CD4-positive, alpha-beta memory T cell (primary cell): ENCODE measurements around the gene TRAPPC3L. TPM values are rescaled to one million over a fixed set of nuclear protein-coding genes. Genes with fewer than 3 reads are reported as not detected.

Experiments used
- CTCF ChIA-PET: fragments of 350-600 bp; sonication (Branson Sonifier 250); formaldehyde crosslinking; loops from one replicate; lab custom pipeline; 2021; ENCODE audit warnings: inconsistent platforms; ENCODE audit not compliant: partially characterized antibody; lab: Charles Lee
- POLR2A ChIA-PET: fragments of 350-600 bp; sonication (Branson Sonifier 250); formaldehyde crosslinking; loops from one replicate; lab custom pipeline; 2021; ENCODE audit not compliant: partially characterized antibody; lab: Charles Lee
- DNase-seq, 5 donors: peaks; one replicate each; pipeline versions ENCODE4 v3.0.0 to v3.0.0-alpha.2; 2020 to 2022; ENCODE audit warnings: mixed read lengths in 1 of 5
- H3K27ac ChIP-seq: one replicate; pipeline ENCODE4 v1.7.0; 2013; ENCODE audit warnings: low read depth, low read length
- H3K27me3 ChIP-seq: 2 replicates; pipeline ENCODE4 v1.7.0; 2013; ENCODE audit warnings: mild to moderate bottlenecking, low read length, moderate library complexity; ENCODE audit not compliant: insufficient read depth
- H3K36me3 ChIP-seq: 2 replicates; pipeline ENCODE4 v1.7.0; 2013; ENCODE audit warnings: mild to moderate bottlenecking, low read length, moderate library complexity; ENCODE audit not compliant: insufficient read depth
- H3K4me1 ChIP-seq: 2 replicates; pipeline ENCODE4 v1.7.0; 2013; ENCODE audit warnings: mild to moderate bottlenecking, low read length, moderate library complexity; ENCODE audit not compliant: insufficient read depth
- H3K4me3 ChIP-seq, 2 donors: one replicate each; pipeline ENCODE4 v1.7.0; 2013; ENCODE audit warnings: low read length in 2 of 2, mild to moderate bottlenecking in 1 of 2
- H3K9me3 ChIP-seq, 2 donors: one replicate each; pipeline ENCODE4 v1.7.0; 2013; ENCODE audit warnings: low read length in 2 of 2, control low read depth in 1 of 2; ENCODE audit not compliant: control insufficient read depth in 1 of 2
- H3K27ac Mint-ChIP-seq, 7 donors: one replicate each; pipeline ENCODE4 v1.8.0; 2020 to 2021; ENCODE audit warnings: mixed read lengths in 7 of 7, mild to moderate bottlenecking in 6 of 7, inconsistent platforms in 3 of 7, moderate library complexity in 3 of 7
- H3K27me3 Mint-ChIP-seq, 2 donors: one replicate each; pipeline ENCODE4 v1.8.0; 2020 to 2021; ENCODE audit warnings: mixed read lengths in 2 of 2
- H3K36me3 Mint-ChIP-seq, 2 donors: one replicate each; pipeline ENCODE4 v1.8.0; 2020 to 2021; ENCODE audit warnings: mixed read lengths in 2 of 2, inconsistent platforms in 1 of 2, mild to moderate bottlenecking in 1 of 2
- H3K4me1 Mint-ChIP-seq, 4 donors: one replicate each; pipeline ENCODE4 v1.8.0; 2020 to 2021; ENCODE audit warnings: mixed read lengths in 4 of 4, mild to moderate bottlenecking in 1 of 4
- H3K4me3 Mint-ChIP-seq, 8 donors: one replicate each; pipeline ENCODE4 v1.8.0; 2020 to 2021; ENCODE audit warnings: mixed read lengths in 8 of 8, mild to moderate bottlenecking in 7 of 8, moderate library complexity in 6 of 8, inconsistent platforms in 3 of 8
- H3K9me3 Mint-ChIP-seq, 8 donors: one replicate each; pipeline ENCODE4 v1.8.0; 2020 to 2021; ENCODE audit warnings: mixed read lengths in 8 of 8, mild to moderate bottlenecking in 5 of 8, inconsistent platforms in 3 of 8, moderate library complexity in 1 of 8
- intact Hi-C: fragments of 100-400 bp; cut with micrococcal nuclease; formaldehyde crosslinking; loops from one replicate; pipeline ENCODE4 v1.15.1; 2023
- polyA plus RNA-seq, 2 donors: library from polyadenylated mRNA; unstranded; fragments of 300-500 nt; fragmentation: Illumina TruSeq; gene quantifications; one replicate each; pipeline ENCODE4 v1.2.3, GENCODE V29; 2021
- total RNA-seq, 2 experiments: library from RNA; stranded (reverse); gene quantifications; one replicate each; pipeline ENCODE4 v1.2.3, GENCODE V29; 2021

TRAPPC3L gene
- total RNA-seq = not detected
- polyA plus RNA-seq = not detected

DNA sequence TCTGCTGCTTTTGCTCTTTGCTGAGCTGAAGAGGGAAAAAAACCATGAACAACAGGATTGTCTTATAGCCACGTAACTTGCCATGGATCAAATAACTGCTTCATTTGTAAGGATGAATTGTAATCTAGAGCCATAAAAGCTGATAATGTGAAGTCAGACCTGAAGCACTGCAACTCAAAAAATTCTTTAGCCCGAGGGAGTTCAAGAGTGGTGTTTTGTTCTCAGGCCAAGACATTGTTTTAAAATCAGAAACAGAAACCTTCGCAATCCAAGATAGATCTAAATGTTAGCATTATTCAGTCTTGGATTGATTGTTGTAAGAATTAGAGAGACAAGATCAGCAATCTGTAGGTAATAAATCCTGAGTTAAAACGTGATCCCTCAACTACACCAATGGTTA lies at the start of gene TRAPPC3L:
TRAPPC3L (minus strand) TSS at position 34 of the 400 bp plus-strand sequence. CDS start 170 bp downstream, outside the sequence.
- no peaks in the 10 kb centered on the region for H3K36me3 ChIP-seq
- Mint-ChIP-seq H3K27me3 (peaks cover 18 to 19% of the 10 kb centered on the region in 2 donors), H3K36me3 (no peaks in the 10 kb centered on the region), H3K4me3 (no peak within 1 kb of the TSS), H3K4me1 (no peaks in the 10 kb centered on the region), H3K9me3 (no peaks in the 10 kb centered on the region), H3K27ac (no peak within 1 kb of the TSS)
- no peaks in the 10 kb centered on the region for H3K4me1 ChIP-seq
- no peak within 1 kb of the TSS for H3K27ac ChIP-seq
- no peak for DNase-seq
- no peaks in the 10 kb centered on the region for H3K9me3 ChIP-seq
- CTCF ChIA-PET = interaction anchor here (0.6 to 1.8 kb wide), 3 partner anchors 10 to 19 kb away, joined by 3 to 4 read pairs (median 3); no protein-coding TSS in a partner anchor
- no peak within 1 kb of the TSS for H3K4me3 ChIP-seq
- POLR2A ChIA-PET = no interaction called here
- H3K27me3 ChIP-seq = no peaks in the 10 kb centered on the region
- intact Hi-C loops = no loop called here

DNA sequence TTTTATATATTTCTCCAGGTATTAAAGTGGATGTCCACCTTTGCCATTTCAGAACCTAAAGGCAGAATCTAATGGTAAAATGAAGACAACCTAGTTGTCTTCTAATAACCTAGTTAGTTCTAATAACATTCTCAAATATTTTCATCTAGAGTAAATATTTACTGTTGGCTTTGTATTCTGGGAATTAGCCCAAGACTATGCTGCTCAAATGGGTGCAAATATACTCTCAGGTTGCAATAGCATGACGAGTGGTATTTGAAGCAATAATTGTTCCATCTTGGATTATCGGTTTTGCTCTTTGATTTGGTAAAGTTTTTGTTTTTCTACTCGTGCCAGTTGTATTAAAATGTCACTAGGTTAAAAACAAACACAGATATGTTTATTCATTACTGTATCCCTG lies 49.8 kb upstream of the TRAPPC3L start:
- Histone ChIP-seq H3K9me3 (no peaks in the 10 kb centered on the region), H3K4me1 (no peaks in the 10 kb centered on the region), H3K27ac (no peak overlapping the region), H3K36me3 (peaks cover 28% of the 10 kb centered on the region), H3K4me3 (no peak overlapping the region), H3K27me3 (no peaks in the 10 kb centered on the region)
- H3K4me3 Mint-ChIP-seq = no peak overlapping the region
- POLR2A ChIA-PET = no interaction called here
- CTCF ChIA-PET = no interaction called here
- no peaks in the 10 kb centered on the region for H3K27me3 Mint-ChIP-seq
- H3K27ac Mint-ChIP-seq = no peak overlapping the region
- no peak for DNase-seq
- no peaks in the 10 kb centered on the region for H3K4me1 Mint-ChIP-seq
- H3K36me3 Mint-ChIP-seq = peaks cover 53 to 73% of the 10 kb centered on the region in 2 donors
- intact Hi-C loops = no loop called here
- H3K9me3 Mint-ChIP-seq = no peaks in the 10 kb centered on the region

- no peak for DNase-seq
- ChIA-PET CTCF (no interaction called here), POLR2A (no interaction called here)
- intact Hi-C loops = no loop called here
- no peaks in the 10 kb centered on the region for H3K9me3 ChIP-seq
- Mint-ChIP-seq H3K27me3 (no peaks in the 10 kb centered on the region), H3K36me3 (peaks cover 54 to 61% of the 10 kb centered on the region in 2 donors), H3K4me1 (peaks cover 0 to 4% (median 0%) of the 10 kb centered on the region in 4 donors), H3K9me3 (no peaks in the 10 kb centered on the region), H3K4me3 (no peak overlapping the region), H3K27ac (no peak overlapping the region)
- H3K36me3 ChIP-seq = peaks cover 35% of the 10 kb centered on the region
- H3K4me3 ChIP-seq = no peak overlapping the region
- H3K27me3 ChIP-seq = no peaks in the 10 kb centered on the region
- H3K4me1 ChIP-seq = no peaks in the 10 kb centered on the region
- no peak overlapping the region for H3K27ac ChIP-seq
These were observed 41.3 kb upstream of the TRAPPC3L start for GRCh38 chr6:116586738-116587137.

- Histone ChIP-seq H3K27me3 (no peaks in the 10 kb centered on the region), H3K4me1 (no peaks in the 10 kb centered on the region), H3K4me3 (no peak overlapping the region), H3K9me3 (no peaks in the 10 kb centered on the region), H3K36me3 (peaks cover 30% of the 10 kb centered on the region), H3K27ac (no peak overlapping the region)
- CTCF ChIA-PET = no interaction called here
- Mint-ChIP-seq H3K4me3 (no peak overlapping the region), H3K36me3 (peaks cover 49 to 61% of the 10 kb centered on the region in 2 donors), H3K27ac (no peak overlapping the region), H3K4me1 (peaks cover 0 to 4% (median under 1%) of the 10 kb centered on the region in 4 donors), H3K9me3 (no peaks in the 10 kb centered on the region), H3K27me3 (no peaks in the 10 kb centered on the region)
- POLR2A ChIA-PET = no interaction called here
- intact Hi-C loops = no loop called here
- DNase-seq = no peak
These were observed 40.8 kb upstream of the TRAPPC3L start for GRCh38 chr6:116586276-116586675.

- POLR2A ChIA-PET = interaction anchor here (0.8 kb wide), 1 partner anchor 9 kb away, joined by 5 read pairs; the partner anchor contains the start of gene RWDD1
- peak overlapping the region in 3 of 7 donors; percentile 2 to 32 (median 25) for H3K27ac Mint-ChIP-seq
- peaks cover 18 to 28% (median 24%) of the 10 kb centered on the region in 4 donors for H3K4me1 Mint-ChIP-seq
- intact Hi-C loops = no loop called here
- Histone ChIP-seq H3K4me3 (no peak overlapping the region), H3K27ac (no peak overlapping the region), H3K36me3 (peaks cover 18% of the 10 kb centered on the region), H3K4me1 (peaks cover 15% of the 10 kb centered on the region), H3K9me3 (no peaks in the 10 kb centered on the region), H3K27me3 (no peaks in the 10 kb centered on the region)
- CTCF ChIA-PET = interaction anchor here (1.1 to 1.4 kb wide), 2 partner anchors 8 to 19 kb away, joined by 5 read pairs; partner anchors contain the start of gene RWDD1
- no peaks in the 10 kb centered on the region for H3K27me3 Mint-ChIP-seq
- DNase-seq = no peak
- H3K36me3 Mint-ChIP-seq = peaks cover 48 to 59% of the 10 kb centered on the region in 2 donors
- no peaks in the 10 kb centered on the region for H3K9me3 Mint-ChIP-seq
- H3K4me3 Mint-ChIP-seq = no peak overlapping the region
These were observed 34.7 kb upstream of the TRAPPC3L start for GRCh38 chr6:116580198-116580597.

DNA sequence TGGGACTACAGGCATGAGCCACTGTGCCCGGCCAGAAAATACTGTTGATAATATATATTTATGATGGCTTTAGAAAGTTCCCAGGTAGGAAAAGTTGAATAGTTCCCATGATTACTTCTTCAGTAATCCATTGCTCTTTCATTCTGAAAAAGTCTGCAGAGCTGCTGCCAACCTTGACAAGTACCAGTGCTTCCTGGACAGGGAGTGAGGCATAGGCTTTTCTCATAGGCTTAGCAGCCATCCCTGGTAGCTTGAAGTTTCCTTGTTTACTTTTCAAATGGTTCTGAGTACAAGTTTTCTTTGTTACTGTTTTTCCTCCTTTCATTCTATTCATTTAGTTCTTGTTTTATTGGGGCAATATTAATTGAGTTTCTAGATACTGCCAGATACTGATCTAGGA lies 33.7 kb upstream of the TRAPPC3L start:
- Histone ChIP-seq H3K4me3 (no peak overlapping the region), H3K27me3 (no peaks in the 10 kb centered on the region), H3K9me3 (no peaks in the 10 kb centered on the region), H3K27ac (no peak overlapping the region), H3K36me3 (peaks cover 11% of the 10 kb centered on the region), H3K4me1 (peaks cover 19% of the 10 kb centered on the region)
- Mint-ChIP-seq H3K9me3 (no peaks in the 10 kb centered on the region), H3K4me3 (no peak overlapping the region), H3K4me1 (peaks cover 19 to 33% (median 27%) of the 10 kb centered on the region in 4 donors), H3K36me3 (peaks cover 42 to 53% of the 10 kb centered on the region in 2 donors), H3K27ac (peak overlapping the region in 1 of 7 donors; percentile 4), H3K27me3 (no peaks in the 10 kb centered on the region)
- CTCF ChIA-PET = interaction anchor here (0.9 to 1.1 kb wide), 2 partner anchors 18 to 44 kb away, joined by 3 to 5 read pairs; no protein-coding TSS in a partner anchor
- intact Hi-C loops = no loop called here
- POLR2A ChIA-PET = interaction anchor here (0.8 kb wide), 1 partner anchor 8 kb away, joined by 5 read pairs; the partner anchor contains the start of gene RWDD1
- no peak for DNase-seq

DNA sequence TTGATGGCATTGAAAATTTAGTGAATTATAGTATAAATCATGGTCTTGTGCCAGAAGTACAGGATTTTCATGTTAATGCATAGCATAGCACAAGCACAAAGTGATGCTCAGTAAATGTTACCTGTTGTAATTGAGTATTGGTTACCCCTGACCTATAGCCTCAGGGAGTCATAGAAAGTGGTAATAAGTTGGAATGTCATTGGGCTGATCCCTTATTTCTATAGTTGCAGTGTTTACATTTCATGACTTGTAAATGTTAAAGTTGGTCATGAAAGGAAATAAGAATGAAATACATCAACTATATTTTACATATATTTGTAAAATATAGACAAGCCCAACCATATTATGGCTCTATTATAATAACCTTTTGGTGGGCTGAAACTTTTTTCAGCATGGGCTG lies 32.9 kb upstream of the TRAPPC3L start:
- no peaks in the 10 kb centered on the region for H3K9me3 Mint-ChIP-seq
- Histone ChIP-seq H3K36me3 (peaks cover 11% of the 10 kb centered on the region), H3K4me1 (peaks cover 27% of the 10 kb centered on the region), H3K27me3 (no peaks in the 10 kb centered on the region), H3K9me3 (no peaks in the 10 kb centered on the region), H3K4me3 (no peak overlapping the region), H3K27ac (no peak overlapping the region)
- H3K27ac Mint-ChIP-seq = no peak overlapping the region
- H3K4me3 Mint-ChIP-seq = no peak overlapping the region
- H3K36me3 Mint-ChIP-seq = peaks cover 41 to 55% of the 10 kb centered on the region in 2 donors
- no peaks in the 10 kb centered on the region for H3K27me3 Mint-ChIP-seq
- POLR2A ChIA-PET = no interaction called here
- no peak for DNase-seq
- intact Hi-C loops = no loop called here
- H3K4me1 Mint-ChIP-seq = peaks cover 24 to 41% (median 33%) of the 10 kb centered on the region in 4 donors
- CTCF ChIA-PET = no interaction called here
